ENCODE data around the gene KIAA1191.

DNA sequence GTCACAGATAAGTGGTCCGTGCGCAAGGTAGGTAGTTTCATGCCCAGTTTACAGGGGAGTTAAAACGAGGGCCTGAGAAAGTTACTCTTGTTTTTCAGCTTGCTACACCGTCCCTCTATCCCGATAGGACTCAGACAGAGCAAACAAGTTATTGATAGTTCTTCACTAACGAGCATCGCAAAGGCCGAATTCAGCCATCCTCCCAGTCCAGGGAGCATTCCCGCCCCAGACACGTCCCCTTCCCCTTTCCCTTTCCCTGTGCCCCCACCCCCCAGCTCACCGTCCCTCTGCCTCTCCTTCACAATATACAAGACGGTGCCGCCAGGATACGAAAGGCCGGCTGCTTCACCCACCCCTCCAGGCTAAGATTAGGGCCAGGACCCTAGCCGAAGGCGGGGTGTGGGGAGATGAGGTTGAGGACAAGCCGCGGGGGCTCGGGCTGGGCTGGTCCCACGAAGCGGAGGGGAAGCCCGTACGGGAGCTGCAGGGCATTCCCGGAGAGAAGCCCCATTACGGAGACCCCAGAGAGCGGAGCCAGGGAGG is 599 bp downstream of the KIAA1191 start:
- TF ChIP-seq, protein P1, sequence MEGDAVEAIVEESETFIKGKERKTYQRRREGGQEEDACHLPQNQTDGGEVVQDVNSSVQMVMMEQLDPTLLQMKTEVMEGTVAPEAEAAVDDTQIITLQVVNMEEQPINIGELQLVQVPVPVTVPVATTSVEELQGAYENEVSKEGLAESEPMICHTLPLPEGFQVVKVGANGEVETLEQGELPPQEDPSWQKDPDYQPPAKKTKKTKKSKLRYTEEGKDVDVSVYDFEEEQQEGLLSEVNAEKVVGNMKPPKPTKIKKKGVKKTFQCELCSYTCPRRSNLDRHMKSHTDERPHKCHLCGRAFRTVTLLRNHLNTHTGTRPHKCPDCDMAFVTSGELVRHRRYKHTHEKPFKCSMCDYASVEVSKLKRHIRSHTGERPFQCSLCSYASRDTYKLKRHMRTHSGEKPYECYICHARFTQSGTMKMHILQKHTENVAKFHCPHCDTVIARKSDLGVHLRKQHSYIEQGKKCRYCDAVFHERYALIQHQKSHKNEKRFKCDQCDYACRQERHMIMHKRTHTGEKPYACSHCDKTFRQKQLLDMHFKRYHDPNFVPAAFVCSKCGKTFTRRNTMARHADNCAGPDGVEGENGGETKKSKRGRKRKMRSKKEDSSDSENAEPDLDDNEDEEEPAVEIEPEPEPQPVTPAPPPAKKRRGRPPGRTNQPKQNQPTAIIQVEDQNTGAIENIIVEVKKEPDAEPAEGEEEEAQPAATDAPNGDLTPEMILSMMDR (IDR thresholded peaks at IDR 0.05): peak in 1 of 4 experiments; percentile 0
- TF ChIP-seq POLR2AphosphoS5 (IDR thresholded peaks at IDR 0.05) (no peak), POLR2A (IDR thresholded peaks at IDR 0.05) (no peak)
